Nucleus accumbens (tissue), 56 donors: Measurements from ENCODE around the gene SHISAL1.
A peak's percentile ranks its signal among the peaks of the same experiment; 100 is the strongest.

Experiments used
- DNase-seq, 56 donors: peaks; one replicate each; lab custom pipeline; 2025; lab: John Stamatoyannopoulos, UW

Gene SHISAL1

DNA sequence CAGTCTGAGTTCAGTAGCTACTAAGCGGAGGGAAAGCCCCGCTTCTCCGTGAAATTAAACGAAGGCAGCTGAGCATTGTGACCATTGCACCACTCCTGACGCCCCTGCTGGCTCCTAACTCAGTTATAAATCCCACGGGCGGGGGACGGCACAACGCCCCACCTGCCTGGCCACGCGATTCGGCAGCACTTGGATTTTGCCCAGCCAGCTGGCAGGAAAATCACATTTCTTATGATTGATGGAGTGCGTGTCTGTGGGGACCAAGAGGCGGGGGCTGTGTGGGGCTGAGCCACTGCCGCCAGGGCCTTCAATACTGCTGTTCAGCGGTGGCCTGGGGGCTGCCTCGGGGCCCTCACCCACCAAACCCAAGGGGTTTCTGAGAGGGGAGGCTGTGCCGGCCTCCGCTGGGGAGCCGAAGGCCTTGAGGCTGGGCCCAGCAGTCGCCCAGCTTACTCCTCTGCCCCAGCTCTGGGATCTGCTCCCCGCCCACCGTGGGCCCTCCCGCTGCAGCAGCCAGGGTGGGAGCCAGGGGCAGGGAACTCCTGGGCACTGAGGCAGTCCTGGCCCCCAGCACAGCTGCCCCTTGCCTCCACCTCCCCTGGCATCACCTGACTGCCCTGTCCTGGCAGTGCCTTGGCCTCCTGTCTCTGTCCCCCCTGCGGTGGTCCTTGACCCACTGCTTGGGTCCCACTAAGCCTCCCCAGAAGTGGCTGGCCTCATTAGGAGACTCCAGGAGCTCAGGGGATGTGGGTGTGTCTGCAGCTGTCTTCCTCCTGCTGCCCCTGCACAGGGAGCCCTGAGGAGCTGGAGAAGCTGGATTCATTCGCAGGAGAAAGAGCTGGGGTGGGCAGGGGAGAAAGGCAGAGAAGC is 30.7 kb downstream of the SHISAL1 start:
- no peak for DNase-seq

DNA sequence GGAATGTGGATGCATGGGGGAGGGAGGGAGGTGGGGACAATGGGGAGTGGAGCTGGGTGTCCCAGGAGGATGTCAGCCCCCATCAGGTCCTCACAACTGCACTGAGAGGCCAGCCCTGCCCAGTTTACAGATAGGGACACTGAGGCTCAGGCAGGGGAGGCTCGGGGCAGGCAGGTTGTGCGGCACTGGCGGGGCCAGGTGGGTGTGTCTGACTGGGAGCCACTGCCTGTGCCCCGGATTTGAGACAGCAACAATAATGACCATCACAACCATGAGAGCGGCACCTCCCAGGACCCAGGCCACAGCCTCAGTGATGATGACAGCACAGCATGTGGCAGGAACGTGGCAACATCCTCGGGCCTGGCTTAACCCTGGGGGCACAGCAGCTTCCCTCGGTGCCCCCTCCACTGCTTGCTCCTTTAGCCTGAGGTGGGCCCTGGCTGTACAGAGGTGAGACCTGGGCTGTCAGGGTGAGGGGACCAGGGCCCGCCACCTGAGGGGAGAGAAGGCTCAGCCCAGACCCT is 32.0 kb downstream of the SHISAL1 start:
- DNase-seq, result no peak

DNA sequence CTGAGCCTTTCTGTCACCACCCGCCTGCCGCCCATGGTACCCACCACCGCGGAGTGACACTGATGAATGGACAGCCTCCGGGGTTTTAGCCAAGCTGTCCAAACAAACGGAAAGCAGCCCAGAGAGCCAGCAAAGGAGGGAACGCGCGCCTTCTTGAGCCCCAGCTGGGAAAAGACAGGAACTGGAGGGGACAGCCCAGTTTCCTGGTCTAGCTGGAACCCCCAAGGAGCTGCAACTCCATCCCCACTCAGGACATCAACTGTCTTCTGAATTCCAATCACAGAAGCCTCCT is 33.7 kb downstream of the SHISAL1 start:
- no peak for DNase-seq

DNA sequence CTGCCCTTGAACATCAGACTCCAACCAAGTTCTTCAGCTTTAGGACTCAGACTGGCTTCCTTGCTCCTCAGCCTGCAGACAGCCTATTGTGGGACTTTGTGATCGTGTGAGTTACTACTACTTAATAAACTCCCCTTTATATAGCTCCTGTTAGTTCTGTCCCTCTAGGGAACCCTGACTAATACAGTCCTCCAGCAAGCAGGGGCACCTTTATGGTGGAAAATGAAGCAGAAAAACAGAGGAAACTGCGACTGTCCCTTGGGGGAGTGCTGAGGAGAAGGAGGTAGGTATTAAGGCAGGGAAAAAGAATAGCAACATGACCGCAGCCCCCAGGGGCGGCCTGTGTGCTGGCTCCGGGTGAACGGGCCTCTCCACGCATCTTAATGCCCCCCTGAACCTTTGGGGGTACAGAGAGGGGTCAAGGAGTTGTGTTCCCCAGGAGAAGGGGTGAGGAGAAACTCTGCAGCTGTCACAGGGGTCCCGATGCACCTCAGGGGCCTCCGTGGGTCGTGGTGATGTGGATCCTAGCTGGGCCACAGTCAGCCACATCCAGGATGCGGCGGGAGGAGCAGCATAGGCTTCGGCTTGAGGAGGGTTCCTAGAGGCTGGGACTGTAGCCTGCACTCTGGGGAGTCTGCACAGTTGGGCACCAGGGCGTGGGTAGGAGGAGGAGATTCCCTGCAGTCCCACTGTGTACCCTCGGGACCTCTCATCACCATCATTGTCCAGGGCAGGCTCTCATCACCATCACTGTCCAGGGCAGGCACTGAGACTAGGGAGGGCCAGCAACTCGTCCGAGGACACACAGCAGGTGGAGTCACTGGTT is 34.3 kb downstream of the SHISAL1 start:
- no peak for DNase-seq

DNA sequence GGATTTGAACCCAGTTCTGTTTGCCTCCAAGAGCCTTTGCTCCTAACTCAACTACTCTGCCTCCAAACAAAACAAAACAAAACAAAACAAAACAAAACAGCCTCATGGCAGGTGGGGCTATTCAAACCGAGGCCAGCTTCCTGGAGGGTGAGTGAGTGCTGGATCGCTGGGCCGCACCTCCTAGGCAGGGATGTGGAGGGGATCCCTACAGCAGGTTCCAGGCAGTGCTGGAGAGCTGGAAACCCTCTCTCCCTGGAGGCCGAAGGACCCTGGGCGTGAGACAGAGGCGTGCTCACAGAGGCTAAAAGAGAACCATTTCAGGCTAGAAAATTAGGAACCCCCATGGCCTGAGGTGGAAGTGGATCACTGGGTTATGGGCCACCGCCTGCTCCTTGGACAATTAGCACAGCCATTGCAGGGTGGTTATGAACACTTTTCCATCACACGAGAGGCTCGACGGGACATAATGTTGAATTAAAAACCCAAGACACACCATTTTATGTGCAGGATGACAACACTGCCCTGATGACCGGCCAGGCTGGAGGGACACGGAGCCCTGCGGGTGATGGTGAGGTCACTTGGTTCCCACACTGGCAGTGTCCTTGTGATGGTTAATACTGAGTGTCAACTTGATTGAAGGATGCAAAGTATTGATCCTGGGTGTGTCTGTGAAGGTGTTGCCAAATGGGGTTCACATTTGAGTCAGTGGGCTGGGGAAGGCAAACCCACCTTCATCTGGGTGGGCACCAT is 35.2 kb downstream of the SHISAL1 start:
- DNase-seq, result no peak

DNA sequence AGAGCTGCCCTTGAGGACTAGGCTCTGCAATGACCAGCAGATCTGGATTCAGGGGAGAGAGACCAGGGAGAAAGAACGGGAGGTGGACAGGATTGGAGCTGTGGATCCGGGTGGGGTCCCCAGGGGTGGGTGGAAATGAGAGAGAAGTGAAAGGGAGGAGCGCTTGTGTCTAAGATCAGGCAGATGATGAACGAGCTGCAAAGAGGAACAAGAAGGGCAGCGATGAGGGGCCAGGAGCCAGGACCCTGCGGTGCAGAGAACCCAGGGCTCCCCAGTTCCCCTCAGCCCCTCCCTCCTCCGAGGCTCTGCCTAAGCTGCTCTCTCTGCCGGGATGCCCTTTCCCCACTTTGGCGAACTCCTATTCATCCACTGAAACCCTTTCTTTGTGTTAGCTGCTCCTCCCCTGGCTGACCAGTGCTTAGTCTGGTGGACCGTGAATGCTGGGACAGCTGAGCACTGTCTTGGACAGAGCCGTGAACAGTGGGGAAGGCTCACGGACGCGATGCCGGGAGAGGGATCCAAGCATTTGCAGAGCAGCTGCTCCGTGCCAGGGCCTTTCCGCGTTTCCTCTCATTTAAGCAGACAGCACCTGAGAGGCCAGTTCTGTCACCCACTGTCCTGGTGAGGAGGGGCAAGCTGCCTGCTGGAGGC is 35.9 kb downstream of the SHISAL1 start:
- no peak for DNase-seq

DNA sequence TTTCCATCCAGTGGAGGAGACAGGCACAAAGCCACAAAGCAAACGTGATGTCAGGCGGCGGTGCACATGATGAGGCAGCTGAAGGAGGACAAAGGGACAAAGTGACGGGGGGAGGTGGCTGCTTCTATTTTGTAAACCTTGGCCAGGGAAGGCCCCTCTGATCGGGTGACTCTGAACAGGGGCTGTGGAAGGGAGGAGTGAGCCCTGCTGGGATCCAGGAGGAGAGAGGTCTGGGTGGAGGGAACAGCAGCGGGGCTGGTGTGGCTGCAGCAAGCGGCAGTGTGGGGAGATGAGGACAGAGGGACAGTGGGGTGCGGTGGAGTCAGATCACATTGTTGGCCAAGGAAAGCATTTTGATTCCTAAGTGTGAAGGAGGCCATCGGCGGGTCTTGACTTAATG is 36.7 kb downstream of the SHISAL1 start:
- DNase-seq, result no peak

DNA sequence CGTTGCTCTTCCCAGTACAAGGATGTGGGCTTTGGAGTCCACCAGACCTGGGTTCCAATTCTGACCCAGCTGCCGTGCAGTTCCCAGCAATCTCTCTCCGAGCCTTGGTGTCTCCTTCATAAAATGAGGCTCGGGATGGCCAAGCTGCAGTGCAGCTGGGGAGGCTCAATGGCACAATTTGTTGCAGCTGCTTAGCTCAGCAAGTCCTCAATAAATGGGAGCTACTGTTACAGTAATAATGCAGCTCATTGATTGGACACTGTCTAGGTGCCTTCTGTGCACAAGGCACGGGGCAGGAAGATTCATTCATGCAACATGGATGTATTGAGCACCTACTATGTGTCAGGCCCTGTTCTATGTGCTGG is 37.1 kb downstream of the SHISAL1 start:
- no peak for DNase-seq

DNA sequence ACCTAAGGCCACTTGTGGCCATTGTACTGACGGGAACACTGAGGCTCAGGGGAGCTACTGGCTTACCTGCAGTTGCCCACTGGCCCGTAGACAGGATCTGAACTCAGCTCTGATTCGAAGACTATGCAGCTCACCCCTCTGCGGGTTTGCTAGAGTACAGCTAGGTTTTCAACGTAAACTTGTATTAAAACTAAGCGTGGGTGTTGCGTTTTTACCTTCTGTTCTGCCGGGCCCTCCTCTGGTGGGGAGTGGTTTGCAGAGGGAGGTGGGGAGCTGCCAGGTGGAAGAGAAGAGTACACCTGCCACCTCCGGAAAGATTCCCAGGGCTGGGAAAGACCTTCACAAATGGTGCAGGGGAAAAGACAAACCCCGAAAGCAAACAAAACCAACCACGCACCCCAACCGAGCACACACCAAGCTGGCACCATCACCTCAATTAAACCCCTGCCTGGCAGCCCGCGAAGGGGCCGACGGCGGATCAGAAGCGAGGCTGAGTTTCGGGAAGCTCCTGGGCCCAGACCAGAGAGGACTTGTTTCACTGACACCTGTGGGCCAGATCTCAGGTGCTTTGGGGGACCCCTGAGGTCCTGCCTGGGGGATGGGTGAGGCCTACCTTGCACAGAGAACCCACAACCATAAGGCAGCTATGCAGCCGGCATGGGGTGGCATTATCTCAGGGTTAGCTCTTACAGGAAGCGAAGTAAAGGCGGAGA is 37.7 kb downstream of the SHISAL1 start:
- DNase-seq, result no peak

DNA sequence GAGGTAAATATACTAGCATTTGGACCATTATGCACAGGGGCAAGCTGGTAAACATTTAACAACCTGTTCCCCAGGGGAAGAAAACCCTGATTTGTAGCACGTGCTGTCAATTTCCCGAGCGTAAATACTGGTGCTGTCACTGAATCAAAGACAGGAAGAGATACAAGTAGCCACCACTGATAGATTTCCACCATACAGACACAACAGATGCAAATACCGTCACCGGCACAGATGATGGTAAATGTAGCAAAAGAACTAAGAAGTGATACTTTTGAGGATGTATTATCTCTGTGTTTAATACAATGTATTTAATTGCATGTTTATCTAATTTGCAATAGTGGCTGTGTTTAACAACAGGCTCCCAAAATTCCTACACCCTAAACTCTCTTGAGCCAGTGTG is 39.6 kb downstream of the SHISAL1 start:
- no peak for DNase-seq

DNA sequence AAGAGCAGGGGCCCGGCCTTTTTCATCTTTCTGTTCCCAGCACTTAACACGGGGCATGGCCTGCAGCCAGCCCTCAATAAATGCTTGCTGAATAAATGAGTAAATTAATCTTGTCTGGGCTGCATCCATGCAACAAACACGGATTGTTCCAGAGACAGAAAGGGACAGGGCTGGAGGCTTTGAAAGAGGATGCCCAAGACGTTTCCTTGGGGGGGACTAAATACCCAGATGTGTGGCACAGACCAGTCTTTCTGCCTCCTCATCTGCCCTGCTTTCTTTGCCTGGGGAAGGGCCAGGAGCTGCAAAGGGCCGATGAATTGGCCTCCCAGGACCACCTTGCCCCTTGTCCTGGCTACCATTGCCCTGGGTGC is 40.4 kb downstream of the SHISAL1 start:
- peak in 7 of 56 donors; percentile 2 to 31 (median 14) for DNase-seq

DNA sequence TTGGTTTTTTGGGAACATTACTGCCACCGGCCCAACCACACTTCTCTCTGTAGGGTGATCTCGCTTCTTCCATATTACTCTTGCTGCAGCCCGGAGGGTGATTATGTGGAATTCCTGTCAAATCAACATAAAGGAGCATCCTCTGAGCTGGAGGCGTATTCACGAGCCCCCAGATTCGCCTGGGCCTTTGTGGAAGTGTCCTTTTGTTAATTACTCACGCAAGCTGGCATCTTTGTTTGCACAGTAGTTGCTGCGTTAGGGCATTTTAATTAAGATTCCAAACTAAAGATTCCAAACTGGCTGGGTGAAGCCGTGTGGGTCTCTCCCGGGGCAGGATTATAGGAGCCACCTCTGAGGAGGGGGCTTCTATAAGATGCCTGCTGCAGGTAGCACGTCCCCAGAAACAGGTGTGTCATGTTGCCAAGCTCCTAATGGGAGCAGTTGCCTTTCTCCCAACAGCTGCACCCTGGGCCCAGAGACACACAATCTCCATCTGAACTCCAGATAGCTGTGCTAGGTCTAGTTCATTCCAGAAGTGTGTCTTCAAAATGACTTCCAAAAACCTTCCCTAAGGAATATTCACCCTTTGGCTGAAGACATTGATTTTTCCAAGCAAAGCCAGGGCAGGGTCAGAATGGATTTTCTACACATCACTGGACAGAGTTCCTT is 40.9 kb downstream of the SHISAL1 start:
- no peak for DNase-seq

DNA sequence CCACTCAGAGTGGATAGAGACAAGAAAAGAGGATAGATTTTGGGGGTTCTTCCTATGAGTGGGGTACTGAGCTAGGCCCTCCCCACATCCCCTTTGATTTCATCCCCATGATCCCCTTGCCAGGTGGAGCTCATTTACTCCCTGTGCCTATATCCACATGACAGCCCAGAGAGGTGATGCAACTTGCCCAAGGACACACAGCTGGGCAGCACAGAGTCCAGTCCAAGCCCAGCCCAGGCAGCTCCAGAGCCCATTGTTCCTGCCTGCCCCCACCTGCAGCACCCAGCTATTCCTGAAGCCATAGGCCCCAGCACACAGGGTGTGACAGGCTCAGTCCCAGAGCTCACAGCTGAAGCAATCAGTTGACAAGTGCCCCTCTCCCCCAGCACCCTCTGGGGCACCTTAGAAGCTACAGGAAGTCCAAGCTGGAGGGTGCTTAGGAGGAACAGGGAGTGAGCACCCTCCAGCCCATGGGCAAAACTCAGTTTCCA is 41.7 kb downstream of the SHISAL1 start:
- DNase-seq, result no peak

DNA sequence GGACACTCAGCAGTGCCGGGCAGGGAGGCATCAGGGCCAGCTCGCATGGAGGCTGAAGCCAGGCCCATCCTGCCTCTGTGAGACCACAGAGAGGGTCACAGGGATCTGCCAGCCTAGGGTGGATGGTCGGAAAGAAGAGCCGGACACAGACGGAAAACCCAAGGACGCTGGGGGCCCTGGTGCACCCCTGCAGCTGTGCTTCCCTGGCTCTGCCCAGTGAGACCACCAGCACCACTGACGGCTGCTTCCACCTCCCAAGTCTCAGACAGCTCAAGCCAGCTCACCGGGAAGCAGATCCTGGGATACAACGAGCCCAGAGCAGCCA is 42.2 kb downstream of the SHISAL1 start:
- no peak for DNase-seq

DNA sequence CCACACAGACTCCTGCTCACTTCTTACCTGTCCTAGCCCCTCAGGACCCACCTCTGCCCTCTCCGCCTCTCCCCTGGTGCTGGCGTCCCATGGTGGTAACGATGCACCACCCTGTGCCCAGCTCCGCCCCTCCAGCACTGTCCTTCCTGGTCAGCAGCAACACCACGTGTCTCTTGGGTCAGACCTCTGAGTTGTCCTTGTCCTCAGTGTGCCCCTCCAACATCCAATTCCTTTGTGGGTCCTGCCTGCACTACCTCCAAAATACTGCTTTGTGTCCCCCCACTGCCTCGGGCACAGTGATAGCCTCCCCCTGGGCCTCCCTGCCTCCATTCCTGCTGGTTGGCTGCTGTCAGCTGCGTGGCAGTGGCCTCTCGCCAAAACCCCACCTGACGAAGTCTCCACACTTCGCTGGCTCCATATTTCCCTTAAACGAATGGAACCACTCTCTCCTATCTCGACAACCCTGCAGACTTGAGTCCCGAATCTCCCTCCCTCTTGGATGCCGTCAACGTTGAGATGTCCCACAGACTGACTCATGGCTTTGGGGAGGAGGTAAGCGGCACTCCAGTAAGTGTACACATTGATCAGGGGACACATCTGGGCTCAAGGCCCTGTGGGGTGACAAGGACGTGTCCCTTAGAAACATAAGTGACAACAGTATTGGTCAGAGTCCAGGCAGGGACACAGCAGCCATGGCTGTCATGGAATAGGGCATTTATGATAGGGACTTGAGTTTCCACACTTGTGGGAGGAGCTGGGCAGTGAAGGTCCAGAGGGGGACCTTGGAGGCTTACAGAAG is 42.8 kb downstream of the SHISAL1 start:
- no peak for DNase-seq

DNA sequence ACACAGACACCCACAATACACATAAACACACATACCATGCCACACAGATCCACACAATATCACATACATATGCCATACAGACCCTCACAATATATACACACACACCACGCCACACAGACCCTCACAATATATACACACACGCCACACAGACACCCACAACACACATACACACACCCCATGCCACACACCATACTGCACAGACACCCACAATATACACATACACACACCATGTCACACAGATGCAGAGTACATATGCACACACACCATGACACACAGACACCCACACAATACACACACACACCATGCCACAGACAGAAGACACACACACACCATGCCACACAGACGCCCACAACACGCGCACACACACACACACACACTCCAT is 43.6 kb downstream of the SHISAL1 start:
- DNase-seq, result no peak

DNA sequence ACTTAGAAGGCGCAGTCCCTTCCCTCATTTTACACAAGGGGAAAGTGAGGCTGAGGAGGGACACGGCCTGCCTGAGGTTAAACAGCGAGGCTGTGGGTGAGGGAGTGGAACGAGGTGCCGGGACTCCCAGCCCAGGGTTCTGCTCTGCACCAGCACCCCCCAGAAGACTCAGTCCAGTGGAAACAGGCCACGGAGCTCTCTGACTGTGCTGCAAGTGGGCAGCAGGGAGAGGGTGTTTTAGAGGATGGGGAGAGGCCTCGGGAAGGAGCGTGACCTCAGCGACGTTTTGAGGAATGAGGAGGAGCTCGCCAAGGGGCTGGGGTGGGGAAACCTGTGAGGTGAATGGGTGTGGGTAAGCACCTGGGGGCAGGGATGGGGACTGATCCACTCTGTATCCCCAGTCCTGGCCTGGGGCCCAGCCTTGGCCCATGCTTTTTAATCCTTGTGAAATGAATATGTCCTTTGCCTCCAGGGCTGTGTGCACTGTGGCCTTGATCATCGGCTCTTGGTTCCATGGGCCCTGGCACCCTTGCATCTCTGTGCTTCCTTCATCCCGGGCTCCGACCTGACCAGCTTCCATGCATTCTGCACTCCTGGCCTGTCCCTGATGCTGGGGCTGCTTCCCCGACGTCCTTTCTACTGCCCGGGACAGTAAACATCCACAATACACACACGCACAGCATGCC is 44.2 kb downstream of the SHISAL1 start:
- DNase-seq, result no peak

DNA sequence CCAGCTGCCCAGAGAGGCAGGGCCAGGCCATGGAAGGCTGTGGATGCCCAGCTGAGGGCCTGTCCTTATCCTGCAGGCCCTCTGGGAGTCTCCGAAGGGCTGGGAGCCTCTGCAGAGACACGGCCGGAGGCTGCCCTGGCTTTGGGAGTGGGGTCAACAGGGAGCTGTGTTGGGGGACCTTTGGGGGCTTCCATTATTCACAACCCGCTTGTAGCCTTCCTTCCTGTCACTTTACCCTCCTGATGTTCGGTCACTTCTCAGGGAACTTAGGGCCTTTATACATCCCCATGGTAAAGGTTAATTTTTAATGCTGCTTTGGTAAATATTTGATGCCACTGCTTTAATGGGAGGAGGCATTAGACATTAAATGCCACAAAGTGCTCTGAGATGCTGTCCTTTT is 44.9 kb downstream of the SHISAL1 start:
- DNase-seq, result no peak
